Stimulated activated CD4-positive, alpha-beta T cell treated with anti-CD3 and anti-CD28 coated beads, Interleukin-15, amount 100 ng/mL, for 48 hours (primary cell): ENCODE data around the gene ZNF337.
"Not testable (repeated sequence)": the region's sequence is repeated elsewhere in the genome, so short reads cannot be mapped to it uniquely, and the experiment has no call there.

Experiments
- DNase-seq, 2 donors: peaks; one replicate each; pipeline ENCODE4 v3.0.0-alpha.2; 2020; ENCODE audit warnings: low read depth in 2 of 2

ZNF337 gene

DNA sequence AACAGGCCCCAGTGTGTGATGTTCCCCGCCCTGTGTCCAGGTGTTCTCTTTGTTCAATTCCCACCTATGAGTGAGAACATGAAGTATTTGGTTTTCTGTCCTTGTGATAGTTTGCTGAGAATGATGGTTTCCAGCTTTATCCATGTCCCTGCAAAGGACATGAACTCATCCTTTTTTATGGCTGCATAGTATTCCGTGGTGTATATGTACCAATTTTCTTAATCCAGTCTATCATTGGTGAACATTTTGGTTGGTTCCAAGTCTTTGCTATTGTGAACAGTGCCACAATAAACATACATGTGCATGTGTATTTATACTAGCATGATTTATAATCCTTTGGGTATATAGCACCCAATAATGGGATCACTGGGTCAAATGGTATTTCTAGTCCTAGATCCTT lies 66.0 kb downstream of the ZNF337 start:
- DNase-seq, result not testable (repeated sequence)

DNA sequence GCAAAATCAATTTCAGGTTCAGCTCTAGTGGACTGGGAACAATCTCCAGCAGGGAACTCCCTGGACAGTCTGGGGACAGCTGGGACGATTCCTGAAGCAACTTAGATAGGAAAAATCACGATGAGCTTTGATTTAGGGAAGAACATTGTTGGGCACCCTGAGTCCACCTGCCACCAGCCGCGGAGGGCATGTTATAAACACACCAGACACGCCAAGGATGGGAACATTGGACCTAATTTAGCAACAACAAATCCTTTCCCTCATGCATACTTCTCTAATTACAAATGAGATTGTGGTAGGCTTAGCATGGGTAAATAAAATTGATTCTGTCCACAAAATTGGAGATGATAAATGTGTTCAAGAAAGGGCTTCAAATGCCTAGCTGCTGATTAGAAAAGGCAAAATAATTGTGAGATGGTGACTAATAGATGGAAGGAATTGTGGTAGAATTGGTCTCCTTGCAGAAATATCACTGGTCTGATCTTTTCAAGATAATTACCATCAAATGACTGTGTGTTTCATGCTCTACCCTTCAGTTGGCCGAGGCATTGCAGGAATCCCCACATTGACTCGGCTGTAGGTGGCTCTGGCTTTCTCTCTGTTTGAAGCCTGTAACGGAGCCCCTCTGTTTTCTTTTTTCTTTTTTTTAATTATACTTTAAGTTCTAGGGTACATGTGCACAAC lies 66.7 kb downstream of the ZNF337 start:
- no peak for DNase-seq

DNA sequence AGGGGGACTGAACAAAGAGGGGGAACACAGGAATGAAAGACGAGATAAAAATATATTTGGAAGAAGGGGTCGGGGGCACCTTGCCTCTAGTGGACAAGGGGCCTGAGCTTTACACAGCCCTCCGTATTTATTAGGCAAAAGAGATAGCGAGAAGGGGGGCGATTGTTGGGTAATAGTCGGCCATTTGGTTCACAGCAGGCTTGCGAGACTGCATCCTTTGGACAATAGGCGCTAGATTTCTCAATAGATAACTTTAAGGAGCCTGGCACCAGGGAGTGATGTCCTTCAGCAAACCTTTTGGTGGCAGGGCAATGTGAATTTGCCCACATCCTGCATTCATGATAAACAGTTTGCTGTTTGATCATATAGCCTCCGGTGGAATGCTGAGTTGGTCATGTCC lies 69.9 kb downstream of the ZNF337 start:
- no peak for DNase-seq

DNA sequence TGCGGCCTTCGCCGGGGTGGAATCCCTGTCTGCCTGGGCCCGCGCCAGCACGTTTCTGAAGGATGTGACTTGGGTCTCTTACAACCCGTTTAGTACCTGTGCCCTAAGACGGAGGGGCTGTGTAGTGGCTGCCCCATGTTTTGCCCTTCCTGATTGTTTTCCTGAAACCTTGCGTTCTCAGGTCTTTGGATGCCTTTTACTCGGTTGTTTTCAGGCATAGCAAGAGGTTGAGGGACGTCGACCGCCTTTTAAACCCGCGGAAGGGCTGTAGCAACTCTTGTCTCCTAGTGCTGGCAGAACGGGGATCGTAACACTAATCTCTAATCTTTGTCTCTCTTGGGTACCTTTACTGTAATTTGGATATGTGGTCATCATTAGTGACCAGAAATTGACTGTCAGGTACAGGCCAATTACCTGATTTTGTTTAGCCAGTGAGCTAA lies 72.1 kb downstream of the ZNF337 start:
- DNase-seq, result no peak
